HFF-Myc (cell line): ENCODE data around the gene FGD4.

ENCODE experiments used
- DNase-seq: peaks from one replicate; pipeline ENCODE4 v3.0.0-alpha.2; 2011; ENCODE audit warnings: low read depth; ENCODE audit errors: extremely low read depth
- H3K4me3 ChIP-seq: replicated peaks from 2 replicates; pipeline ENCODE4 v1.5.1; 2011; ENCODE audit warnings: low read depth, mild to moderate bottlenecking, control low read depth, low read length
- TF ChIP-seq, protein P1 (sequence below): IDR thresholded peaks from 2 replicates; pipeline ENCODE4 v1.5.1; 2012; ENCODE audit warnings: mild to moderate bottlenecking, low read depth, low read length, control low read depth; ENCODE audit errors: missing control alignments

The FGD4 gene

DNA sequence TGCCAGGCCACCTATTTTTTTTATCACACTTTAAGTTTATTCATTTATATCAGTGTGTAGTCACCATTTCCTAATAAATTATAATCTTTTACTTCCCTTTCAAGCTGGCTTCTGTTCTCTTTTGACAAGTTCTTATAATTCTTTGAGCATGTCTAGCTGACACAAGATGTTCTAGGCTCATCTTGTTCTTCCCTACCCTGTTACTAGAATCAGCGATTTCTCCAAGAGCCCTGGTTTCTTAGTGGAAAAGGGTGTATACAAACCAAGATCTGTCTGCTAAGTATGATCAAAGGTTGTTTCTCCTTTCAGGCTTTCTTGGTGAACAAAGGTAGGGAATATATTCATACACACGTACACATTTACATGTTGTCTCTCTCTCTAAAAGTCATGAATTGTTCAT lies 51.0 kb downstream of the FGD4 start:
- DNase-seq, result no peak
- H3K4me3 ChIP-seq, result no peak overlapping the region
- TF ChIP-seq, protein P1, sequence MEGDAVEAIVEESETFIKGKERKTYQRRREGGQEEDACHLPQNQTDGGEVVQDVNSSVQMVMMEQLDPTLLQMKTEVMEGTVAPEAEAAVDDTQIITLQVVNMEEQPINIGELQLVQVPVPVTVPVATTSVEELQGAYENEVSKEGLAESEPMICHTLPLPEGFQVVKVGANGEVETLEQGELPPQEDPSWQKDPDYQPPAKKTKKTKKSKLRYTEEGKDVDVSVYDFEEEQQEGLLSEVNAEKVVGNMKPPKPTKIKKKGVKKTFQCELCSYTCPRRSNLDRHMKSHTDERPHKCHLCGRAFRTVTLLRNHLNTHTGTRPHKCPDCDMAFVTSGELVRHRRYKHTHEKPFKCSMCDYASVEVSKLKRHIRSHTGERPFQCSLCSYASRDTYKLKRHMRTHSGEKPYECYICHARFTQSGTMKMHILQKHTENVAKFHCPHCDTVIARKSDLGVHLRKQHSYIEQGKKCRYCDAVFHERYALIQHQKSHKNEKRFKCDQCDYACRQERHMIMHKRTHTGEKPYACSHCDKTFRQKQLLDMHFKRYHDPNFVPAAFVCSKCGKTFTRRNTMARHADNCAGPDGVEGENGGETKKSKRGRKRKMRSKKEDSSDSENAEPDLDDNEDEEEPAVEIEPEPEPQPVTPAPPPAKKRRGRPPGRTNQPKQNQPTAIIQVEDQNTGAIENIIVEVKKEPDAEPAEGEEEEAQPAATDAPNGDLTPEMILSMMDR, result no peak

DNA sequence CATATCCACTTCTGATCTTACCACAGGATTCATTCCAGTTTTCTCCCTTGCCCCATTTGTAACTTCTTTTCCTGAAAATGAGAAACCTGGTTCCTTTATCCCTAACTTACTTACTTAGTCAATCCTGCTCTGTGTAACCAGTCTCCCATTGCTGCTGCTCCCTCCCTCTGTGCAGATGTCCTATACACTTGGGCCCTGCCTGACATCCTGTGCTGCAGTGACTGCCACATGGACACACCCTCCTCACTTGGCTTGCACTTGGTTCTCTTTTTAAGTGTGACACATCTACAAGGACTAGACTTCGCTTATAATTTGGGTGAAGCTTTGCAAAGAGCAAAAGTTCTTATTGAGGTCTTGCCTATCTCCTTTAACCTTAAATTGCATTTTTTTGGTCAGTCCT lies 51.4 kb downstream of the FGD4 start:
- TF ChIP-seq, protein P1, result no peak
- DNase-seq, result no peak
- no peak overlapping the region for H3K4me3 ChIP-seq

DNA sequence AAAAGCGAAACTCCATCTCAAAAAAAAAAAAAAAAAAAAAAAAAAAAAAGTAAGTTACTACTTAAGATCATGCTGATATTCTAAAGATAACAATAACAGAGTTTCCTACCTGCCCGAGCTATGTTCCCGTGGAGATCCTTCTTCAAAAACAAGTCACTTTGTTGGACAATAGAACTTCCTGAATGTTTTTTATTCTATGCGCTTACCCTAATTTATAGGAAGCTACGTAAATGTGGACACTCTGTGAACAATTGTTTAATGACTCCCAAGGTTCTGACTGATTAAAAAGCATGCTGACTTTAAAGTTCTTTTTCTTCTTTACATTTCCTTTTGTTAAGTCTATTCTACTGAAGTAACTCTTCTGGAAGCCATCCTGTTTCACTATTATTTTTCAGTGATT lies 52.5 kb downstream of the FGD4 start:
- TF ChIP-seq, protein P1, result no peak
- H3K4me3 ChIP-seq, result no peak overlapping the region
- no peak for DNase-seq

DNA sequence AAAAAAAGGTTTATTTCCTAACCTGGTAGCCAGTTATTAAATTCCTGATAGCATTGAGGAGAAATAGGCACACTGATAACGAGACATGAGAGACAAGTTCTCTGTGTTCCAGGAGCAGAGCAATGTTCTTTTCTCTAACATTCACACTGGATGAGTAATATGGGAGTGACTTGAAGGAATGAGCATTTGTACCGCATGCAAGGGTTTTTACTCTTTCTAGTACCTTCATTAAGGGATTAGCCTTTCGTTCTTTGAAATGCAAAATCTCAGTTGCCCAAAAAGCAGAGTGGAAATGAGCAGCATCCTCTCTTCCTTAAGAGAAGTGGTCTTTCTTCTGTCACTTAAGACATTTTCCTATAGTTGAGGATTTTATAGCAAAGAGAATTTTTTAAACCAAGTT lies 54.7 kb downstream of the FGD4 start:
- no peak for DNase-seq
- no peak overlapping the region for H3K4me3 ChIP-seq
- TF ChIP-seq, protein P1, result no peak

DNA sequence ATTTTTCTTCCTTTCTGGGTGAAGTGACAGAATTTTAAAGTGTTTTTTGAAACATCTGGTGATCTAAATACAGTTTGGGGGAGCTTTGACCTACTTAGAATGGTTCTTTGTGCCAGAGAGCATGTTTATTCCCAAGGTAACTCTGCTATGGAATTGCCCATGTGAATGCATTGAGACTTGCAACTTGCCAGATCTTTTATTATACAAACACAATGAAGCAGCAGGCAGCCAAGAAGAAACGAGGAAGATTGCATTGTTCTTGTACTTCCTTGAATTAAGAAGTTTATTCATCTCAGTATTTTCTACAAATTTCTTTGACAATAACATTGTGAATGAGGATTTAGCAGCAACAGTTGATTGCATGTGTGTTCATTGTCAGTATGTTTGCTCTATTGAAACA lies 55.5 kb downstream of the FGD4 start:
- TF ChIP-seq, protein P1, result no peak
- no peak overlapping the region for H3K4me3 ChIP-seq
- DNase-seq, result no peak

DNA sequence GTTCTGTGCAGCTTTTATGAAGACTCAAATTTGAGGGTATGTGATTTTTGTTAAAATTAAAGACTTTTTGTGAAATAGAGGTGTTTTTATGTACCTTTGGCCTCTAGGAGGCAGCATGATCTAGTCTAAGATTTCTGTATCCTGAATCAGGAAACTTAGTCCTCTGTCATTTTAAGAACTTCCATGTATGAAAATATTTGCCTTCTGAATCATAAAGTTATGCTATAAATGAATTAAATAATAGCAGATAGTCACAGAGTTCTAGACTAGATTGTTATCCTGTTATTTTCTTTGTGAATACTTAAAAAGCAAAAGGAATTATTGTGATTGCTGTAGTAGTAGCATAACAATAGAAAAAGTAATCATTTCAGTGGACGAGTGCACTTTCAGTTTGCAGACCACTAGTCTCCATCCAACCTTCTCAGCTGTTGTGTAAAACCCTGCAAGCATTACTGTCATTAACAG lies 56.3 kb downstream of the FGD4 start:
- H3K4me3 ChIP-seq, result no peak overlapping the region
- DNase-seq, result peak; percentile 40
- TF ChIP-seq, protein P1, result peak; percentile 43
